ENCODE data around the gene DLG2. TPM values are rescaled to one million over a fixed set of nuclear protein-coding genes. Genes with fewer than 3 reads are reported as not detected.

DLG2 gene
- polyA plus RNA-seq, 1 experiment = 0.68 TPM

GRCh38 chr11:84914511-84914910 is 712.6 kb downstream of the DLG2 start:
- ChIA-PET CTCF (no interaction called here), POLR2A (no interaction called here)
- Histone ChIP-seq H3K27ac (ENCODE audit: low read depth, low read length) (no peak overlapping the region), H3K4me3 (ENCODE audit: low read depth, low read length) (no peak overlapping the region), H3K27me3 (ENCODE audit: control insufficient read depth, insufficient read depth, low read length) (no peaks in the 10 kb centered on the region), H3K9me3 (ENCODE audit: control insufficient read depth, insufficient read depth, low read length) (no peaks in the 10 kb centered on the region; the same call in 1 of the 2 replicates)
- no peak for TF ChIP-seq CTCF (IDR thresholded peaks at IDR 0.05; ENCODE audit: low read depth, low read length)
- DNase-seq (ENCODE audit: low read depth, low spot score) = no peak

- Histone ChIP-seq H3K27me3 (ENCODE audit: control insufficient read depth, insufficient read depth, low read length) (no peaks in the 10 kb centered on the region), H3K27ac (ENCODE audit: low read depth, low read length) (no peak overlapping the region), H3K9me3 (ENCODE audit: control insufficient read depth, insufficient read depth, low read length) (no peaks in the 10 kb centered on the region), H3K4me3 (ENCODE audit: low read depth, low read length) (no peak overlapping the region)
- ChIA-PET CTCF (interaction anchor here (1.1 kb wide), 1 partner anchor 10 kb away, joined by 3 read pairs; no protein-coding TSS in a partner anchor), POLR2A (interaction anchor here (0.7 kb wide), 1 partner anchor 1798 kb away, joined by 3 read pairs; no protein-coding TSS in a partner anchor)
- TF ChIP-seq CTCF (IDR thresholded peaks at IDR 0.05; ENCODE audit: low read depth, low read length) = no peak
- no peak for DNase-seq (ENCODE audit: low read depth, low spot score)
Observed at GRCh38 chr11:84909740-84910139, 717.4 kb downstream of the DLG2 start.

DNA sequence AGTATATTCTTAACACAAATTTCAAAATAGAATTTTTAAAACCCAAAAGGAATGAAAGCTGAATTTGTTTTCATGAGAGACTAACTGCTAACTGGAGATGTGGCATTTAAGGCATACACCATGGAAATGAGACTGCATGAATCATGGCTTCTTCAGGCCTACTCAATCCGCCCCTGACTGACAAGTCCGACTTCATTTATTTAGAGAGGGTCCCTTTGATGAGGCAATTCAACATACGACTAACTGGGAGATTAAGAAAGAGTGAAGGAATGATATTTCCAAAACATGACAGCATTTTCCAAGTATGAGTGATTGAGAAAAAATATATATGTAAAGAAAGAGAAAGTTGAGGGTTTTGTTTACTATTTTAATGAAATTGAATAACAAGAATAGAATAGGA is 720.1 kb downstream of the DLG2 start:
- Histone ChIP-seq H3K27me3 (ENCODE audit: control insufficient read depth, insufficient read depth, low read length) (no peaks in the 10 kb centered on the region), H3K4me3 (ENCODE audit: low read depth, low read length) (no peak overlapping the region), H3K9me3 (ENCODE audit: control insufficient read depth, insufficient read depth, low read length) (no peaks in the 10 kb centered on the region), H3K27ac (ENCODE audit: low read depth, low read length) (no peak overlapping the region)
- ChIA-PET POLR2A (no interaction called here), CTCF (no interaction called here)
- no peak for TF ChIP-seq CTCF (IDR thresholded peaks at IDR 0.05; ENCODE audit: low read depth, low read length)
- peak; percentile 16 for DNase-seq (ENCODE audit: low read depth, low spot score)

DNA sequence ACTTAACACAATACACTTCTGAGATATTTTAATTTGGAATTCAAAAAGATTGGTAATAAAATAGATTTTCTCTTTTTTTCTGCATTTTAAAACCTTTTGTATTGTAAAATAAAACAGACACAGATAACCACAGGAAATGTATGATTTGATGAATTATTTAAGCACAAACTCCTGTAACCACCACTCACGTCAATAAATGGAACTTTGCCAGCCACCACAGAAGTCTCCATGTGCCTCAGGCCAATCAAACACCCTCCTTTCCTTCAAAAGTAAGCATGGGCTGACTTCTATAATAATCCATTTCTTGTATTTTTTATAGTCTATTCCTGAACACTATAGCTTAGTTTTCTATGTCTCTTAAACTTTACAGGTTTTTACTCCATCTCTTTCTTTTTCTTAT is 721.7 kb downstream of the DLG2 start:
- Histone ChIP-seq H3K9me3 (ENCODE audit: control insufficient read depth, insufficient read depth, low read length) (no peaks in the 10 kb centered on the region), H3K27ac (ENCODE audit: low read depth, low read length) (no peak overlapping the region), H3K4me3 (ENCODE audit: low read depth, low read length) (no peak overlapping the region), H3K27me3 (ENCODE audit: control insufficient read depth, insufficient read depth, low read length) (no peaks in the 10 kb centered on the region)
- DNase-seq (ENCODE audit: low read depth, low spot score) = peak; percentile 8
- POLR2A ChIA-PET = interaction anchor here (0.7 kb wide), 2 partner anchors 16 to 1673 kb away, joined by 3 read pairs; no protein-coding TSS in a partner anchor
- CTCF ChIA-PET = no interaction called here
- TF ChIP-seq CTCF (IDR thresholded peaks at IDR 0.05; ENCODE audit: low read depth, low read length) = no peak

DNA sequence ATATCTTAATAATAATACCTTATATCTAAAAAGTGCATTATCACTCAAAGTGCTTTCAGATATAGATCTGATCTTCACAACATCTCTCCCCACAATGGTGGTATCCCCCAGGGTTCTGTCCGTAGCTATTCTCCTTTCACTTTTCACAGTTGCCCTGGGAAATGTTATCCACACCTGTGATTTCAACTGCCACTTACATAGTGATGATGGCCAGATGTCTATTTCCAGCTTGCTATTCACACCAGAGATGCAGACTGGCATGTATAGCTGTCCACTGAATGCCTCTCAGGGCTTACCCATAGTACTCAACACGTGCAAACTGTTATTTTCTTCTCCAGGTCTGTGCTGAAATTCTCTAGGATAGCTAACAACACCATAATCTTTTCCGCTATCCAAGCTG is 724.7 kb downstream of the DLG2 start:
- no peaks in the 10 kb centered on the region for H3K9me3 ChIP-seq (ENCODE audit: control insufficient read depth, insufficient read depth, low read length)
- ChIA-PET POLR2A (no interaction called here), CTCF (interaction anchor here (1.4 kb wide), 1 partner anchor 689 kb away, joined by 3 read pairs; no protein-coding TSS in a partner anchor)
- no peak overlapping the region for H3K4me3 ChIP-seq (ENCODE audit: low read depth, low read length)
- TF ChIP-seq CTCF (IDR thresholded peaks at IDR 0.05; ENCODE audit: low read depth, low read length) = no peak
- DNase-seq (ENCODE audit: low read depth, low spot score) = no peak
- no peak overlapping the region for H3K27ac ChIP-seq (ENCODE audit: low read depth, low read length)
- no peaks in the 10 kb centered on the region for H3K27me3 ChIP-seq (ENCODE audit: control insufficient read depth, insufficient read depth, low read length)
